Occipital lobe (tissue), 2 donors: Measurements from ENCODE around the gene RASA3. TPM values are rescaled to one million over a fixed set of nuclear protein-coding genes. Genes with fewer than 3 reads are reported as not detected.

Experiments used
- DNase-seq: peaks from one replicate; lab custom pipeline; 2025; lab: John Stamatoyannopoulos, UW
- total RNA-seq: library from RNA; depleted of rRNA; stranded (reverse); fragments of >200 nt; gene quantifications from one replicate; pipeline ENCODE4 v1.2.3, GENCODE V29; 2014

Gene RASA3
- total RNA-seq, 1 donor from 2014 or later, result 14.2 TPM

GRCh38 chr13:113973218-113974164 lies 158.9 kb downstream of the RASA3 start, which contains the start of gene C13orf46:
Gene C13orf46, minus strand, starts transcription at chr13:113974076. Its CDS starts 79 bp downstream, at chr13:113973997.
- no peak for DNase-seq

GRCh38 chr13:113972451-113973217 lies 159.8 kb downstream of the RASA3 start:
- no peak for DNase-seq

GRCh38 chr13:113971471-113972231 lies 160.8 kb downstream of the RASA3 start:
- DNase-seq, result no peak

- no peak for DNase-seq
Observed at GRCh38 chr13:113970810-113971470, 161.5 kb downstream of the RASA3 start.

GRCh38 chr13:113969973-113970611 lies 162.3 kb downstream of the RASA3 start:
- DNase-seq, result no peak

- no peak for DNase-seq
Observed at GRCh38 chr13:113969311-113969972, 163.0 kb downstream of the RASA3 start.

- DNase-seq, result no peak
Observed at GRCh38 chr13:113968463-113969310, 163.7 kb downstream of the RASA3 start.

GRCh38 chr13:113967729-113968462 lies 164.5 kb downstream of the RASA3 start:
- no peak for DNase-seq

- DNase-seq, result no peak
Observed at GRCh38 chr13:113967206-113967720, 165.2 kb downstream of the RASA3 start.

- no peak for DNase-seq
Observed at GRCh38 chr13:113965968-113966884, 166.2 kb downstream of the RASA3 start.

- no peak for DNase-seq
Observed at GRCh38 chr13:113965383-113965874, 167.0 kb downstream of the RASA3 start.

GRCh38 chr13:113964251-113964995 lies 168.0 kb downstream of the RASA3 start:
- DNase-seq, result no peak

GRCh38 chr13:113963376-113963775 lies 169.0 kb downstream of the RASA3 start:
- no peak for DNase-seq

GRCh38 chr13:113962975-113963374 lies 169.4 kb downstream of the RASA3 start:
- no peak for DNase-seq

- no peak for DNase-seq
Observed at GRCh38 chr13:113962386-113962785, 170.0 kb downstream of the RASA3 start.
